Naive B cell (primary cell): ENCODE measurements around the gene ACBD6. TPM values are rescaled to one million over a fixed set of nuclear protein-coding genes. Genes with fewer than 3 reads are reported as not detected.

Experiments
- ATAC-seq, 2 donors: fragments of 150-1000 bp; cut with Tn5 transposase; 2 replicates each; pipeline ENCODE4 v1.10.0; 2021; ENCODE audit warnings: low read depth in 2 of 2, mild to moderate bottlenecking in 2 of 2, moderate library complexity in 2 of 2
- DNase-seq: peaks from one replicate; pipeline ENCODE4 v3.0.0; 2022
- H3K27ac Mint-ChIP-seq, 6 donors: one replicate each; pipeline ENCODE4 v1.8.0; 2020 to 2022; ENCODE audit warnings: mild to moderate bottlenecking in 6 of 6, mixed read lengths in 6 of 6, moderate library complexity in 5 of 6, inconsistent platforms in 2 of 6
- H3K27me3 Mint-ChIP-seq, 3 donors: one replicate each; pipeline ENCODE4 v1.8.0; 2021 to 2022; ENCODE audit warnings: mixed read lengths in 3 of 3, mild to moderate bottlenecking in 1 of 3
- H3K36me3 Mint-ChIP-seq, 2 donors: one replicate each; pipeline ENCODE4 v1.8.0; 2020 to 2022; ENCODE audit warnings: mixed read lengths in 2 of 2, inconsistent platforms in 1 of 2, mild to moderate bottlenecking in 1 of 2
- H3K4me1 Mint-ChIP-seq, 3 donors: one replicate each; pipeline ENCODE4 v1.8.0; 2020 to 2022; ENCODE audit warnings: mixed read lengths in 3 of 3, inconsistent platforms in 1 of 3, mild to moderate bottlenecking in 1 of 3, moderate library complexity in 1 of 3
- H3K4me3 Mint-ChIP-seq, 8 donors: one replicate each; pipeline ENCODE4 v1.8.0; 2020 to 2022; ENCODE audit warnings: mild to moderate bottlenecking in 8 of 8, mixed read lengths in 8 of 8, moderate library complexity in 8 of 8, inconsistent platforms in 2 of 8
- H3K9me3 Mint-ChIP-seq, 7 donors: one replicate each; pipeline ENCODE4 v1.8.0; 2020 to 2022; ENCODE audit warnings: mixed read lengths in 7 of 7, mild to moderate bottlenecking in 5 of 7, inconsistent platforms in 2 of 7, moderate library complexity in 1 of 7
- polyA plus RNA-seq, 6 donors: library from polyadenylated mRNA; unstranded; fragments of 300-500 nt; fragmentation: Illumina TruSeq; gene quantifications; one replicate each; pipeline ENCODE4 v1.2.3, GENCODE V29; 2021; ENCODE audit warnings: low read depth in 6 of 6

Gene ACBD6
- polyA plus RNA-seq, 6 donors from 2014 or later = 27.8 to 41.2 (median 37.4) TPM

- Mint-ChIP-seq H3K36me3 (no peaks in the 10 kb centered on the region), H3K4me1 (no peaks in the 10 kb centered on the region), H3K27me3 (peaks cover 4 to 6% (median 4%) of the 10 kb centered on the region in 3 donors), H3K27ac (peak overlapping the region in 1 of 6 donors; percentile 75), H3K9me3 (no peaks in the 10 kb centered on the region), H3K4me3 (no peak overlapping the region)
- ATAC-seq (no peak), DNase-seq (no peak)
Observed at GRCh38 chr1:180535418-180535999, 33.1 kb upstream of the ACBD6 start.

- no peak for DNase-seq
- Mint-ChIP-seq H3K27ac (no peak overlapping the region), H3K36me3 (no peaks in the 10 kb centered on the region), H3K4me3 (no peak overlapping the region), H3K4me1 (no peaks in the 10 kb centered on the region), H3K27me3 (peaks cover 4 to 13% (median 4%) of the 10 kb centered on the region in 3 donors), H3K9me3 (no peaks in the 10 kb centered on the region)
- no peak for ATAC-seq
Observed at GRCh38 chr1:180534214-180534613, 31.8 kb upstream of the ACBD6 start.

GRCh38 chr1:180533266-180533987, 31.1 kb upstream of the ACBD6 start:
- no peaks in the 10 kb centered on the region for H3K36me3 Mint-ChIP-seq
- H3K27me3 Mint-ChIP-seq = peaks cover under 1 to 11% (median 4%) of the 10 kb centered on the region in 3 donors
- DNase-seq (peak; percentile 36), ATAC-seq (peak in 1 of 2 donors; percentile 70)
- H3K4me3 Mint-ChIP-seq = no peak overlapping the region
- no peak overlapping the region for H3K27ac Mint-ChIP-seq
- H3K4me1 Mint-ChIP-seq = no peaks in the 10 kb centered on the region
- H3K9me3 Mint-ChIP-seq = no peaks in the 10 kb centered on the region

- H3K9me3 Mint-ChIP-seq = no peaks in the 10 kb centered on the region
- DNase-seq (no peak), ATAC-seq (no peak)
- H3K4me1 Mint-ChIP-seq = no peaks in the 10 kb centered on the region
- no peaks in the 10 kb centered on the region for H3K36me3 Mint-ChIP-seq
- H3K4me3 Mint-ChIP-seq = no peak overlapping the region
- H3K27ac Mint-ChIP-seq = no peak overlapping the region
- peaks cover 0 to 7% (median 4%) of the 10 kb centered on the region in 3 donors for H3K27me3 Mint-ChIP-seq
Observed at GRCh38 chr1:180532854-180533253, 30.5 kb upstream of the ACBD6 start.

- Mint-ChIP-seq H3K27ac (no peak overlapping the region), H3K4me1 (peaks cover 2 to 4% (median 3%) of the 10 kb centered on the region in 3 donors), H3K27me3 (peaks cover 0 to 7% (median 0%) of the 10 kb centered on the region in 3 donors), H3K4me3 (no peak overlapping the region), H3K9me3 (no peaks in the 10 kb centered on the region), H3K36me3 (no peaks in the 10 kb centered on the region)
- DNase-seq (no peak), ATAC-seq (no peak)
Observed at GRCh38 chr1:180530501-180530900, 28.1 kb upstream of the ACBD6 start.

- Mint-ChIP-seq H3K9me3 (no peaks in the 10 kb centered on the region), H3K4me1 (peaks cover 8 to 15% (median 13%) of the 10 kb centered on the region in 3 donors), H3K27ac (peak overlapping the region in 1 of 6 donors; percentile 5), H3K4me3 (no peak overlapping the region), H3K36me3 (no peaks in the 10 kb centered on the region), H3K27me3 (peaks cover 0 to 7% (median 0%) of the 10 kb centered on the region in 3 donors)
- ATAC-seq (no peak), DNase-seq (no peak)
Observed at GRCh38 chr1:180528868-180529470, 26.6 kb upstream of the ACBD6 start.

- Mint-ChIP-seq H3K4me1 (peaks cover 8 to 15% (median 13%) of the 10 kb centered on the region in 3 donors), H3K27ac (peak overlapping the region in 1 of 6 donors; percentile 85), H3K4me3 (no peak overlapping the region), H3K36me3 (no peaks in the 10 kb centered on the region), H3K27me3 (peaks cover 0 to 7% (median 2%) of the 10 kb centered on the region in 3 donors), H3K9me3 (no peaks in the 10 kb centered on the region)
- DNase-seq = no peak
- ATAC-seq = no peak
Observed at GRCh38 chr1:180527101-180527669, 24.8 kb upstream of the ACBD6 start.

GRCh38 chr1:180525715-180526039, 23.3 kb upstream of the ACBD6 start:
- Mint-ChIP-seq H3K9me3 (no peaks in the 10 kb centered on the region), H3K27ac (peak overlapping the region in 2 of 6 donors; percentile 52 to 89), H3K4me1 (peaks cover 8 to 15% (median 13%) of the 10 kb centered on the region in 3 donors), H3K27me3 (peaks cover 0 to 7% (median 5%) of the 10 kb centered on the region in 3 donors), H3K4me3 (peak overlapping the region in 6 of 8 donors; percentile 17 to 70 (median 50)), H3K36me3 (no peaks in the 10 kb centered on the region)
- DNase-seq (no peak), ATAC-seq (peak in 1 of 2 donors; percentile 9)

GRCh38 chr1:180524915-180525714, 22.7 kb upstream of the ACBD6 start:
- H3K9me3 Mint-ChIP-seq = no peaks in the 10 kb centered on the region
- peak overlapping the region in 4 of 6 donors; percentile 0 to 89 (median 34) for H3K27ac Mint-ChIP-seq
- H3K27me3 Mint-ChIP-seq = peaks cover 0 to 5% (median 3%) of the 10 kb centered on the region in 3 donors
- peaks cover 8 to 15% (median 13%) of the 10 kb centered on the region in 3 donors for H3K4me1 Mint-ChIP-seq
- DNase-seq (no peak), ATAC-seq (peak; percentile 28 to 56)
- no peaks in the 10 kb centered on the region for H3K36me3 Mint-ChIP-seq
- peak overlapping the region in 6 of 8 donors; percentile 17 to 70 (median 50) for H3K4me3 Mint-ChIP-seq

- H3K4me3 Mint-ChIP-seq = no peak overlapping the region
- H3K36me3 Mint-ChIP-seq = no peaks in the 10 kb centered on the region
- H3K27ac Mint-ChIP-seq = peak overlapping the region in 4 of 6 donors; percentile 0 to 65 (median 44)
Observed at GRCh38 chr1:180524160-180524914, 22.0 kb upstream of the ACBD6 start.

GRCh38 chr1:180522213-180522515, 19.8 kb upstream of the ACBD6 start:
- ATAC-seq (no peak), DNase-seq (no peak)
- Mint-ChIP-seq H3K27ac (no peak overlapping the region), H3K9me3 (no peaks in the 10 kb centered on the region), H3K27me3 (peaks cover 8 to 12% (median 11%) of the 10 kb centered on the region in 3 donors), H3K4me3 (no peak overlapping the region), H3K4me1 (peaks cover 8 to 15% (median 13%) of the 10 kb centered on the region in 3 donors), H3K36me3 (no peaks in the 10 kb centered on the region)

More at GRCh38 chr1:180524160-180524914, 22.0 kb upstream of the ACBD6 start:
- DNase-seq (no peak), ATAC-seq (no peak)
- Mint-ChIP-seq H3K27me3 (peaks cover 7 to 11% (median 8%) of the 10 kb centered on the region in 3 donors), H3K9me3 (no peaks in the 10 kb centered on the region), H3K4me1 (peaks cover 8 to 15% (median 13%) of the 10 kb centered on the region in 3 donors)

GRCh38 chr1:180521474-180522212, 19.3 kb upstream of the ACBD6 start:
- Mint-ChIP-seq H3K9me3 (no peaks in the 10 kb centered on the region), H3K27me3 (peaks cover 8 to 12% (median 11%) of the 10 kb centered on the region in 3 donors), H3K4me3 (no peak overlapping the region), H3K27ac (no peak overlapping the region), H3K36me3 (no peaks in the 10 kb centered on the region), H3K4me1 (peaks cover 8 to 15% (median 13%) of the 10 kb centered on the region in 3 donors)
- no peak for ATAC-seq
- no peak for DNase-seq
